HUDEP-2 (cell line): ENCODE data around the gene MED26.
"Not testable (repeated sequence)": the region's sequence is repeated elsewhere in the genome, so short reads cannot be mapped to it uniquely, and the experiment has no call there.

Experiments used
- DNase-seq, 76 experiments: peaks; one replicate each; lab custom pipeline; 2025; ENCODE audit not compliant: unreplicated experiment in 76 of 76; lab: John Stamatoyannopoulos, UW

The MED26 gene

GRCh38 chr19:16544473-16545231 lies 83.4 kb downstream of the MED26 start:
- no peak for DNase-seq

DNA sequence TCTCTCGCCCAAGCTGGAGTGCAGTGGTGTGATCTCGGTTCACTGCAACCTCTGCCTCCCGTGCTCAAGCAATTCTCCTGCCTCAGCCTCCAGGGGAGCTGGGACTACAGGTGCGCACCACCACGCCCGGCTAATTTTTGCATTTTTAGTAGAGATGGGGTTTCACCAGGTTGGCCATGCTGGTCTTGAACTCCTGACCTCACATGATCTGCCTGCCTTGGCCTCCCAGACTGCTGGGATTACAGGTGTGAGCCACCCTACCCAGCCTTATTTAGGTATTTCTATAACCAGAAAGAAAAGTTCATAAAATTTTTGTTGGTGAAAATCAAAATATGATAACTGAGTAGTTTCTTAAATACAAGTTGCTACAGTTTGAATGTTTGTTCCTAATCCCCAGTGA lies 84.3 kb downstream of the MED26 start:
- not testable (repeated sequence) for DNase-seq

GRCh38 chr19:16542910-16543472 lies 85.0 kb downstream of the MED26 start:
- peak in 13 of 76 experiments; percentile 9 to 40 (median 22) for DNase-seq

DNA sequence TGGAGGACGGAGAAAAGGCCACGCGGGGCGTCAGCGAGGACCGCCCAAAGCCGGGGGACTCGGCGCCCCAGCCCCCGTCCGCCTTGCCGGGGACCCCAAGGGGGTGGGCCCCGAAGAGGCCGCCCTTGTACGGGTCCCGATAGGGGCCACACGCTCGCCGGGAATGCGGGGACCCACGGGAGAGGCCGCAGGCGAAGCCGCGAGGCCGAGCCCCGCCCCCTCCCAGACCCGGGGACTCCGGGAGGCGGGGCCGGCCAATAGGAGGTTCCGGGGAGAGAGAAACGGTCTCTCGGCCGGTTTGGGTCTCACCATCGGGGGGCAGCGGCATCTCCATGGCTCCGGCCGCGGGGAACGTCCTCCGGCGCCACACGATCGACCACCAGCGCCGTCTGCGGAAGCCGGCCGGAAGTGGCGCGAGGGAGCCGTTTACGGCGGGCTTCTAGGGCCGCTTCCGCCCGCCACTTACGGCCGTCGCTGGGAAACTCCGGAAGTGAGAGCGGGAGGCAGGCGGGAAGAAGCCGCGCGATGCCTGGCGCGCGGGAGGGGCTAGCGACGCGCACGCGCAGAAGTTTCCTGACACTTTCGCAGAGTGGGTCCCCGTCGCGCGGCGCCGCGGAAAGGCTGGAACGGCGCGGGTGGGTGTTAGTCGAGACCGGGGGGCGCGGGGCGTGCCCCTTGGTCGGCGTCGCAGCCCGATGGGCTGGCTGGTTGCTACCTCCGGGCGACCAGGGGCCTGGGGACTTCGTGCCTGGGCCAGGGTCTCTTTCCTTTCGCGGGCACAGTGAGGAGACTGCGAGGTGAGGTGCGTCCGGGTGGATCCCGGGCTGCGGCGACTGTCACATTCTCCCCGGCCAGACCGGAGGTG lies 85.7 kb downstream of the MED26 start, which contains the start of gene CHERP:
Gene CHERP (minus strand): TSS at position 393 of the 865 bp plus-strand sequence. CDS start 59 bp downstream, at position 334.
- peak in 74 of 76 experiments; percentile 49 to 97 (median 92) for DNase-seq

- DNase-seq = peak in 3 of 76 experiments; percentile 50 to 56 (median 52)
These were observed 86.4 kb downstream of the MED26 start for GRCh38 chr19:16541526-16542044.

- no peak for DNase-seq
These were observed 87.1 kb downstream of the MED26 start for GRCh38 chr19:16540948-16541347.

DNA sequence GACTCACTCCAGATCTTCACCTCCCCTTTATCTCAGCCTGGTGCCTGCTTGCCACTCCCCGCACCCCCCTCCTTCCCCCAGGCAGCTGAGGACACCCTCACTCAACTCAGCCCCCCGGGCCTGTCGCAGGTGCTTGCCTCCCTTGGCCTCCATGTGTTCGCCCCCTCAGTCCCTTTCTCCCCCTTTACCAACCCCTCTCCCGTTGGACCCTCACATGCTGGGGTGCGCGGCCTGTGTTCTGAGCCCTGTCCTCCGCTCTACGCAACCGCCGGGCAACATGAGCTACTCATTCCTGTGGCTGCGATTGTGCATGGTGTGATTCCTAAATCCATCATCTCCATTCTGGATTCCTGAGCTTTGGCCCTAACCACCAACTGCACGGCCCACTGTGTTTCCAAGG lies 90.9 kb downstream of the MED26 start:
- no peak for DNase-seq

DNA sequence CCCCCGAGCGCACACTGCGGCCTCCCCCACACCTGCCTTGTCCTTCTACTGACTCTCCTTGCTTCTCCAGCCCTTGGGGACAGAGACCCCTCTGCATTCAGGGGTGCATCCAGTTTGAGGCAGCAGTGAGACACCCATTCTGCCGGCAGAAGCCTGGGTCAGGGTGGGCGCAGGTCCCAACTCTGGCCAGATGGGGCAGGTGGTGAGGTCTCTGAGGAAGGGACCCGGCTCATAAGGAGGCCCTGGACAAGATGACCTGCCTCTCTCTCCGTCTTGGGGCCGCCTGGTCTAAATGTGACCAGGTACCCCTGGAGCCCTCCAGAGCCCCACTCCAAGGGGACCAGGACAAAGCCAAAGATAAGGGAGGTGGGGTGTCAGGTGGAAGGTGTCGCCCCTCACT lies 91.9 kb downstream of the MED26 start:
- DNase-seq = no peak

GRCh38 chr19:16535381-16535780 lies 92.6 kb downstream of the MED26 start:
- no peak for DNase-seq

DNA sequence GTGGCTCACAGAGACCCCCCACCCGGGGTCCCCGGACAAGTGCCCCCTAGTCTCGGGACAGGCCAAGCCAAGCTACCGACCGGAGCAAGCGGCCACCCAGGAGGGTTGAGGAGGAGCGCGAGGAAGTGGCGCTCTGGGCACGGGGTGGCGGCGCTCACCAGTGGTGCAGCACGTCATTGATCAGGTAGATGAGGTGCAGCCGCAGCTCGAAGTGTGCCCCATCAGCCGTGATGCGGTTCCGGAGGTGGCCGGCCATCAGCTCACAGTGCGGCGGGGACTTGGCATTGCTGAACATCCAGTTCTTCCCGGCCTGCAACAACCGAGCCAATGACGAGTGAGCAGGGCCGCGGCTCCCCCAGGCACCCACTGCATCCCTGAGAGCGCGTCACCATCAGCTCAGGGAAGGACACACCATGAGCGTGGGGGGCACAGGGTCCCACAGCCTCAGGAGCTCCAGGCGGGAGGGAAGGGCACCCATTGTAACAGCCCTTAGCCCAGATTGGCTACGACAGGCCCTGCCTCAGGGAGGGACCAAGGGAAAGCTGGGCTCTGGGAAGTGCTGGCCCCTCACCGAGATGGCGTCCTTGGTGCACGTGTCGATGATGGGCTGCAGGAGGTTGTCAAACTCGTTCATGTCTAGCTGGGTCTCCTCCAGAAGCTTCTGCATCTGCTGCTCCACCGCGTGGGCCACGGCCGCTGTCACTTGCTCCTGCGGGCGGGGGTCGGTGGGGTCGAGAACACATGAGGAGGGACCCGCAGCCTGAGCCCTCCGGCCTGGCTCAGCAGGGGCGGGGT lies 95.4 kb downstream of the MED26 start:
- no peak for DNase-seq

- DNase-seq = no peak
These were observed 96.7 kb downstream of the MED26 start for GRCh38 chr19:16531380-16531669.

DNA sequence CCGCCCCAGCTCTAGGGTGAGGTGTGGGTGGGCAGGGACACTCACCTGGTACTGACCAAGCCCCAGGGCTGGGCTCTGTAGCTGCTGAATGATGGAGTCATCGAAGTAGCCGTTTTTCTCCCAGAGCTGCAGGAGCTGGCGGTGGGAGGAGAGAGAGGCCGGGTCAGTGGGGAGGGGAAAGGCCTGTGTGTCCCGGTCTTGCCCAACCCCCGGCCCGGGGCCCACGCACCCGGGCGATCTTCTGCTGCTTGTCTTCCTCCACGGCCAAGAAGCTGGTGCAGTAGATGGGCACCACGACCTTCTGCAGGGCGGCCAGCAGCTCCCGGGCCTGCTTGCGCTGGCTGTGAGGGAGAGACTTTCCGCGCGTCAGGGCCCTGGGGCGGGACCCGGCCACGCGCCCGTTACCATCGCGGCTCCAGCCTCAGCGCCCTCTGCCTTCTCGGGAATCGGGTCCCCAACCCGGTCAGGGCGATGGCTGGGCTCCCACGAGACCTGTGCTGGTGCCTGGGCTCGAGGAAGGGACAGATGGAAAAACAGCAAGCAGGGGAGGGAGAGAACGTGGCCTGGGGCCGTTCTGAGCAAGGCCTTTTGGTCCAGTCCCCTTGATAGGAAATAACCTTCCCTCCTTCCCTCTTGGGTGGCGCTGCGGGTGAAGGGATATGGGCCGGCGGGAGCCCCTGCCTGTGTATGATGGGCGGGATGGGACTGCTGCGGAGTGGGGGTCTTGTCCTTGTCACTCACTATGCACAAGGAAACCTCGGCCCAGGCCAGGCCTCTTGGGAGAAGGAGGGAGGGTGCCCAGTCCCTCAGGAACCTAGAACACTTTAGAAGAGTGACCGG lies 97.2 kb downstream of the MED26 start:
- no peak for DNase-seq

DNA sequence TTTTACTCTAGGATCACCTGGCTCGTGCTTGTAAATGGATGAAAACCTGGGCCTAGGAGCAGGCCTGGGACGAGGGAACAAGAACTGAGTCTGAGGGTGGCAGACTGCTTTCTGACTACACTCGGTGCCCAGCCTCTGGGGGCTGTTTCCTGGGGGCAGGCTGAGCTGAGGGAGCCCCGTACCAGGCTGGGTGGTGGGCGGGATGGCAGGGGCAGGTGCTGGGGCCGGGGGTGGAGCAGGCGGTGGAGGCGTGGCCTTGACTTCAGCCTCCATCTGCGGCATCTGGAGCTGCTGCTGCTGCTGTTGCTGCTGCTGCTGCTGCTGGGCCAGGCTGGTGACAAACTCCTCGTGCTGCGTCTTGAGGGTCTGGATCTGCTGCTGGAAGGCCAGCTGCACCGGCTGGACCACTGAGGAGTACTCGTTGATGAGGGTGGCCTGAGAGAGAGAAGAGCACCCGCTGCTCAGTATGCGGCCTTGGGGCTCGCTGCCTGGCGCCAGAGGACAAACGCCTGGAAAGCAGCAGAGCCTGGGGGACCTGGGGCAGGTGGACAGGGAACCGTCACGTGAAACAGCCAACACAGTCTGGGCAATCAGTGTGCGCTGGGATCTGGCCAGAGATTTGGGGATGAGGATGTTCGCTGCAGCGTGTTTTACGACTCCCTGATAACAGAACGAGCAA lies 98.4 kb downstream of the MED26 start:
- no peak for DNase-seq

DNA sequence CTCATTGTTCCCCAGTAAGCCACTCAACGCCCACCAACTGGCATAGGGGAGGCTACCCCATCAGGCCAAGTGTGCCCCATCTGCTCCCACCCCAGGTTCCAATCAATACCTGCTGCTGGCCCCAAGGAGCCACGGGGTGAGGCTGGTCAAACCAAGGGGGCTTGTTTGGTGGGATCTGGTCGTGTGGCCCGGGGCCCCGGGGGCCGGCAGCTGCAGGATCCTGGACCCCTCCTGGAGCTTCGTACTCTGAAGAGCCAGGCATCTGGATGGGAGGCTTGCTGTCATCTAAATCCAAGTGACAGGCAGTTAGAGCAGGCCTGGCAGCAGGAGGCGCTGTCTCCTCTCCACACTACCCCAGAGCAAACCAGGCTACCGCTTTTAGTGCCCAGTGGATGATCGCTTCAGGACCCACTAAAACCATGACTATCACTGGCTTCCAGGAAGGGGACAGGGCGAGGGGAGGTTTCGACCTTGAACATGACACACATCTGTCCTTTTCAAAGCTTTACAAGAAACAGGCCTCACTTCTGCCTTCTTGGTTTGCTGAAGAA lies 100.0 kb downstream of the MED26 start:
- peak in 35 of 76 experiments; percentile 11 to 53 (median 29) for DNase-seq

DNA sequence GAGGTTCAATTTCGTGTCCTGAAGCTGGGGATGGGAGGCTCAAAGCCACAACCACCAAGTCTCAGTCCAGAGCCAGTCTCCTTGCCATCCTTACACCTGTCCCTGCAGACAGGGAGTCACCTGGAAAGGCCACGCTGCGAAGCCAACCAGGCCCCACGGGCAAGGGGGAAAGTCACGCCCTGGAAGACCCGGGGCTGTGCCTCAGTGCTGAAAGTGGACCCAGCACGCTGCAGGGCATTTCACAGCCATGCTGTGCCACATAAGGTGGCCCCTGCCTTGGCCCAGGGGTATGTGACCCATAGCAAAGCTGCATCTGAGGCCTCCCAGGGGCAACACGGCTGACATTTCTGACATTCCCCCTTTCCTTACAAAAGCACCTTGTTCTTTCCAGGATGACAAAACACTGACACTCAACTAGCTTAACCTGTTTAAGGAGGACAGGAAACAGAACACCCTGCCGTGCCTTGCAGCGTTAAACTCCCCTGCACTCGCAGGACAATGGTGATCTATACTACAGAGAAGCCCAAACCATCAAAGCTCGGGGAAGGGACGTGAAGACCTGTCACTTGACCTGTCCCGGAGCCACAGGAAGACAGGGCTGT lies 100.6 kb downstream of the MED26 start:
- DNase-seq = no peak

DNA sequence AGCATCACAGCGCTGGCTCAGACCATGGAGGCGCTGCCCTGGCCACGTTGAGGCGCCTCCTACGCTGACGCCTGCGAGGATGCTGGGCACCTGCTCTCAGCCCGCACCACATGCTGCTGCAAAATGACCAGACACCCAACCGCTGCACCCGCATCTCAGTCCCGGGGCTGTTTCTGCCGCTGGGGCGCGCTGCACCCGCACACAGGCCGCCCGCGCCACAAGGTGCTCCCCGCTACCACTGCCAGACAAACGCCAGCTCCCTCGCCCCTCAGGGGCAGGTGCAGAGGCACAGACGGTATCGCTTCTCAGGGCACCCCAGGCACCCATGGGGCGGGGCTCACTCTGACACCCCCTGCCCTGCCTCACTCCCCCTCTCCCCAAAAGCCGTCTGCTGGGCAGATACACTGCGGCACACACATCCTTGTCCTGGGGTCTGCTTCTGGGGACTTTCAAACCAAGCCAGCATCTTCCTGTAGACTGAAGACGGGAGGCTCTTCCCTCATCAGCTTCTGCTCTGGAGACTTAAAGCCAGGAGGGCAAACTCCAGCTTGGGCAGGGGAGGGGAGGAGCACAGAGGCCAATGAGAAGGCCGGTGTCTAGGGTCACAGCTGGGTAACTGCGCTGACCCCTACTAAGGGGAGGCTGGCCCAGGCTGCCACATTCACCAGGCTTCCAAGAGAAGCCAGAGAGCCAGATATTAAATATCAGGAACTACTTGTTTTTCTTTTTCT lies 102.1 kb downstream of the MED26 start:
- no peak for DNase-seq

GRCh38 chr19:16524991-16525734 lies 102.8 kb downstream of the MED26 start:
- no peak for DNase-seq
